ENCODE results near the gene DPP6.

Gene DPP6

DNA sequence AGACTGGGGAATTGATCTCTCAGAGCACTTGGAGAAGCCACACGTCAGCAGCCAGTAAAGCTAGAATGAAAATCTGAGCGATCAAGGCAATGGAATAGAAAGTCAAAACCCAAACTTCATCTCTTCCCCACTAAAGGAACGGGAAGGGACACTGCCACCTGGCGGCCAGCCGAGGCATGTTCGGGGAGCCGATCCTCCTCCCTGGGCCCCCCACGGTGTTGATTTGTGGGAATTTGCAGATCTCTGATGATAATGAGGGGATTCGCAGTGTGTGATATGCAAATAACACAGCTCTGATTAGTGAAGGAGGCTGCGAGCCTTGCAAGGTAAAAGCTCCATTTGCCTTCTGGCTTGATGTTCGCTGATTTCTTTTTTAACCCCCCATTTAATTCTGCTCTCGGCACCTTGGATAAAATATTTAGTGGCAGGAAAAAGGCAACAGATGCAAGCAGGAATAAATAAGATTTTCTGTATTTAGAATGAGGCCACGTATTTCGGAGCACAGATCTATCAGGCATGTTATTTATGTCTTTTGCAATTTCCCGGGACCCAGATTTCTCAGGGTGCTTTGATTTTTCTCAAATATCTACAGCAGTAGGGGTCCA is 692.2 kb downstream of the DPP6 start:
- DNase-seq = no peak

DNA sequence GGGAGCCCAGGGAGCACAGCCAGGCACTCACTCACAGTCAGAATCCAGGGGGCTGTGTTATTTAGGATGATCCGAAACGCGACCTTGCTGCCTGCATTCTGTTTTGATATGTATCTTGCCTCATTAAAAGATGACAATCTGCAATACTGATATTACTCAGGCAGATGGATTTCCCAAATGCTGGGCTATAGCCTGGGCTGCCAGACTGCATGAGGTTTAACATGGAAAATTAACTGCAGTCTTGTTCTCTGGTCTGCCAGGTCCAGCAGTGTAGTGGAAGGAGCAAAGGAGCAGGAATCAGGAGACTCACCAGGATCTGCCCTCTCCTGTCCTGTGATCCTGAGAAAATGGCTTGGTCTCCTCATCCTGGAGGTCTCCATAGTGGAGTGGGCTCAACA is 692.7 kb downstream of the DPP6 start:
- DNase-seq = no peak

DNA sequence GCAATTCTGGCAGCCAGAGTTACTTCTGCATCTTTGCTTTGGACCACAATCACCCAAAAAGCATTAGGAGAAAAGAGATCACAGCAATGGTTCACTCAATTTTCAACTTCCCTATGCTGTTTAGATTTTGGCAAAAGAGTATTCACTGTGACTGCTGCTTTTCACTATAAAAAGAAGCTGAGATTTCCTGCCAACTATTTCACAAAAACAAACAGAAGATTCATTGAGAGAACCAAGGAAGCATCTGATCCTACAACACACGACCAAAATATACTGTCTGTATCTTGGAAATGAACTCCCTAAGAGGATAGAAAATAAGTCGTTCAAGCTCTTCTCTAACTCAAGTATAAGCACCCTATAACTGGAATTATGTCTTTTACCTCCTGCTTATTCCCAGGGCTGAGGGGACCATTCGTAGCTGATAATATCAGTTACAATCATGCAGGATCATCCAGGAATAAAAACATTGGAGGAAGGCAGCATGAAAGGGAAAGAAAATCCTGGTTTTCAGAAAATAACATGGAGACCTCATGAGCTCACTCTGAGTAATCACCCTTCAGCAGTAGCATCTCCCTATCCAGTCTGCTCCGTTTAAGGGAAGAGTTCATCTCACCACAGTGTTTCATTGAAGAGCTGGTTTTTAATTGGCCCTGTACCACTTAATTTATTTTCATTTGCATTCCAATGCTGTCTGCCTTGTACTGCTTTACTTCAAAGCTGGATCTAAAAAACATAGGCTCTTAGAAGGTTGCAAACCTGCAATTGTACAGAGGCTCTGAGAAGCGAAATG is 694.6 kb downstream of the DPP6 start:
- DNase-seq = no peak

DNA sequence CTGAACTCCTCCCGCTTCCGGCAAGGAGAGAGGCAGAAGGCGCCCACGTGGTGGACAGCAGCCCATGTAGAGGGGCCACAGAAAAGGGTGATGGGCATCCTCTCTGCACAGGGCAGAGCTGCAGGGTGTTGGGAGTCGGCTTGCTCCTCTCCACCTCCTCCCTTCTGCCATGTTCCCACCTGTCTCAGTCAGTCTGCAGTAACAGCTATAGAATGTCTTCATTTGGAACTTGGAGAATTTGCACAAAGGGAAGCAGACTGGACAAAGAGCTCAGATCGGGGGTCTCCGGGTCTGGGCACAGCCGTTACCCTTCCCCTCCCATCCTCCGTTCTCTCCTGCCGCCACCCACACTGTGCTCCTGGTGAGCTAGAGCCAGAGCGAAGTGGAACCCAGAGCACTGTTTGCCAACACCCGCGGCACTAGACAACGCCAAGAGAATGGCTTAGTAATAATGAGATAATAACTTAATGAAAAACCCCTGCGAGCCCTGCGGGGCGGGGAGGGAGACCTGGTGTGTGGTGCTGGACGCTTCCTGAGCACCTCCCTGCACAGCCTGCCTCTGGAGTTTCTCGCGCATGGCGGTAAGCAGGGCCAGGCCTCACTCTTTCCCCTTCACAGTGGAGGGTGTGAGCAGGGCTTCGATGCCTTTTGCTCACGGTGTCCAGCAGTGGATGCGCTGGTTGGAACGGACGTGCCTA is 696.0 kb downstream of the DPP6 start:
- no peak for DNase-seq

DNA sequence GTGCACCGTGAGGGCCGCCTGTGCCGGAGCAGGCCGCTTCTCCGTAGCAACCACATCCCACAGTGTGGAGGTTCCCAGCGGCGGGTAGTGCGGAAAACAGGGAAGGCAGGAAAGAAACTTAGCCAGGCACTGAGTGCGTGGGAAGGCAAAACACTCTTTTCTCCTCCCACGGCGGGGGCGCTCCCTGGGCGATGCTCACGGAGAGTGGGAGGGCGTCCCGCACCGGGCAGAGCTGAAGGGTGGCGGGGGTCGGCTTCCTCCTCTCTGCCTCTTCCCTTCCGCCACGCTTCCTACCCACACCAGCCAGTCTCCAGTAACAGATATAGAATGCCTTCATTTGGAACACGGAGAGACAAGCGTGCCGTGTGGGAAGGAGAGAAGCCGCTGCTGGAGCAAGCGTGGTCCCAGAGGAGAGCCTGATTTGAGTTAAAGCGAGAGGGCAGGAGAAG is 698.2 kb downstream of the DPP6 start:
- no peak for DNase-seq

DNA sequence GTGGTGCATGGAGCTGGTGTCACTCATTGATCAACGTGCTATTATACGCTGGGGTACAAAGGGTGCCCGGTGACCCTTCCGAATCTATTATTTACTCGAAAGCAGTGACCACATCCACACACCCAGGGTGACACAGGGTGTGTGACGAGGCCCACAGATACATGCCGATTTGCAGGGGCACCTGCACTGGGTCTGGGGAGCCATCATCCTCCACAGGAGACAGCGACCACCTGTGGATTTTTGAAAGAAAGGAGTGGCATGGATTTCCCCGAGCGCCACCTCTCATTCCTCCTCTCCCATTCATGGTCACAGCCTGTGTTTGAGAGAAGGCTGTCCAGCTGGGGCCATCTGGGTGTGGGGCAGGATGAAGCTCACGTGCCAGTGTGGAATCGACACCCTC is 701.0 kb downstream of the DPP6 start:
- no peak for DNase-seq

DNA sequence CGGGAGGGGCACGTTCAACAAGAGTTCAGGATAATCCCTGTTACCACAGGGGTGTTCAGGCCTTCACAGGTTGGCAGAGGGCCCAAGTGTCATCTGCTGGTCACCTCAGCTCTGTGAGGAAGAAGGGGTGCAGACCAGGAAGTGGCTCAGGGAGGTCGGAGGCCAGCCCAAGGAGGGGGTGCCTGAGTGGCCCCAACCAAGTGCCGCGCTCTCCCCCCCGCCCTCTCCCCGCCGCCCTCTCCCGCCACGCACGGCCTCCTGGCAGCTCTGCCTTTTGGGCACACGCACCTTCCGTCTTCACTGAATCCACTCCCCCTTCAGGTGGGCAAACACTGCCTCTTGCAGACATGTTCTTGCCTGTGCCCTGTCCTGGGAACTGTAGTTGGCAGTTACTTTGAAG is 705.6 kb downstream of the DPP6 start:
- DNase-seq = no peak

DNA sequence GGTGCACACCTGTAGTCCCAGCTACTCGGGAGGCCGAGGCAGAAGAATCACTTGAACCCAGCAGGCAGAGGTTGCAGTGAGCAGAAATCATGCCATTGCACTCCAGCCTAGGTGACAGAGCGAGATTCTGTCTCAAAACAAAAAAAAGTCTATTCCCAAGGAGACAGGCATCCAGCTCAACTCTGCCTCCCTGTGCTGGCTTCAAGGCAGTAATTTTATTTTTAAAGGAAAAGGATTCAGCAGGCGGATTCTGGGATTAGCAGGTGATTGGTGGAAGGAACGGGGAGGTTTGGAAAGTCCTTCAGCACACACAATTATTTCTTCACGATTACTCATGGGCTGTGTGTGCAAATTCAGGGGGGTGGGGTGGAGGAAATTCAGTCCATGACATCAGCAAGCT is 707.8 kb downstream of the DPP6 start:
- no peak for DNase-seq

DNA sequence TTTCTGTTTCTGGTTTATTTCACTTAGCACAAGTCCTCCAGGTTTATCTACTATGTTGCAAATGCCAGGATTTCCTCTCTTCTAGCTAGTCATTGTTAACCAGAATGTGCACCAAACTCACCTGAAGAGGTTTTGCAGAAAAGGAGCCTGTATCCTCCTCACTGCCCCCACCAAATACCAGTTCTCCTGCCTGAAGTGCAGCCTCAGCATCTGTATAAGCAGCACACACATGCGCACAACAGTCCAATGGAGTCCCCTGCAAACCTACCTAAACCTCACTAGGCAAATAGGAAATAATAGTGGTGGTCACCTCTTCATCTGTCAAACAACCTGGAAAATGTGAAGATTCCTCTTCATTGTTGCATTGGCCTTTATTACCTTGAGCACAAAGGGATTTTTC is 712.9 kb downstream of the DPP6 start:
- no peak for DNase-seq

DNA sequence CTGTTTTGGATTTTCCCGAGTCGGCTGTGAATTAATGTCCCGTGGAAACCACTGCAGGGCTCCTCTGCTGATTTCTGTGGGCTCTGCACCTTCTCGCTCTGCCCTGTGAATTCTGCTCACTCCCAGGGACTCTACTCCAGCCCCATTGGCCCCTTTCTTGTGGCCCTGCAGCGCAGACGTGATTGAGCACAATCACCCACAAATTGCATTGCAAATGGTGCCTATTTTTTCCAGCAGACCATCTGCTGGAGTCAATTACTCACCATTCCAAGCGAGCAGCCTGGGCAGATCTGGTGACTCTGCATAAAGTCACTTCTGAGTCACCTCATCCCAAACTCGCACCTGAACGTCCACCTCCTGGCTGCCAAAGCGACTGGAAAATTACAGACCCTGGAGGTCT is 714.9 kb downstream of the DPP6 start:
- DNase-seq = no peak

DNA sequence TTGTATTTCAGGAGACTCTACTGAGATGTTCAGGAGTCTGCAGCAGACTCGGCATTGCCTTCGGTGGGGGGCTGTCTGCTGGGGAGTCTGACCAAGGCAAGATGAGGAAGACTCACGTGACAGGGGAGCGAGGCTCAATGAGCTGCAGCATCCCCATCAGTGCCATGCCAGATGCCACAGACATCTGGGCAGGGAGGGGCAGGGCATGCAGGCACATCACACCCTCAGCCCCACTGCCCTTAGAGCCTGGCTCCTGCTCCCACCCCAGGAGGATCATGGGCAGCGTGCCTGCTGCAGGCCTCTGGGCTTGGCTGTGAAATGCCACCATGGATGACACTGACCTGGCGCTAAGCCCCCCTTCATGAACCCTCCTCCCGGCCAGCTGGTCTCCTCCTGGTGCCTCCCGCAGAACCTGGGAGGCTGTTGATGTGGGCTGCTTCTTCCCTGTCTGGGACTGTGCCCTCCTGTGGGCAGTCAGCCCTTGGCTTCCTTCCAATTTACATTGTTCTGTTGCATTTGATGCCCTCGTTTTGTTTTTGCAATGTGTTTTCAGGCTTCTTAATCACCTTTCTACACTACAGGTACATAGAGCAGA is 715.7 kb downstream of the DPP6 start:
- DNase-seq = no peak

DNA sequence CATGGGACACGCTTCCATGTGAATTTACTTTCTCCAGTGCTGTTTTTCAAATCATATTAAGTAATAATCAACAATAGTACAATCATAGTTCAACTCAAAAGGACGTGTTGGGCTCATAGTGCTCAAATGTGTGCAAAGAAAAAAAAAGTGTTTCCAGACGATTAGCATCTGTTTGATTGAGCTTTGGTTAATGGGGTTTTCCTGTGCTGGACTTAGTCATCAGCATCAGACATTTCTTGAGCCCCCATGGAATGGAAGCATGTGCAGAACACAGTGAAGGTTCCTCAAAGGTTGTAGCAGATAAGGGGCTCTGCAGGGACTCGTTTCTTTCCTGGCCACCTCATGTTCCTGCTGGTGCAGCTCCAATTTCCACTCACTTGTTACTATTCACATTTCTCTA is 716.8 kb downstream of the DPP6 start:
- DNase-seq = no peak

DNA sequence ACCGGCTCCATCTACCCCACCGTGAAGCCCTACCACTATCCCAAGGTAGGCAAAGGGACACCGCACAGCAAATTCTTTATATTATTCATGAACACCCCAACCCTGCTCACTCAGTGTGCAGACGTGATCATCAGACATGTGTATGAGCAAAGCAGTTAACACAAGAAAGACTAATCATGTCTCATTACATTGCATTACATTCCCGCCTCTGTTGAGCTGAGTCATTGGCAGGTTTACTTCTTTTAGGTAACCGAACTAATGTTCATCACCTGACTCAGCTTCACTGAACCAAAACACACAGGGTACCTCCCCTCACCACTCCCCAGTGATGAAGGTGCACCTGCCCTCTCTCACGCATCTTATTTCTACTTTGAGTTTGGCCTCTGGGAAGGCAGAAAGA is 717.3 kb downstream of the DPP6 start:
- no peak for DNase-seq

DNA sequence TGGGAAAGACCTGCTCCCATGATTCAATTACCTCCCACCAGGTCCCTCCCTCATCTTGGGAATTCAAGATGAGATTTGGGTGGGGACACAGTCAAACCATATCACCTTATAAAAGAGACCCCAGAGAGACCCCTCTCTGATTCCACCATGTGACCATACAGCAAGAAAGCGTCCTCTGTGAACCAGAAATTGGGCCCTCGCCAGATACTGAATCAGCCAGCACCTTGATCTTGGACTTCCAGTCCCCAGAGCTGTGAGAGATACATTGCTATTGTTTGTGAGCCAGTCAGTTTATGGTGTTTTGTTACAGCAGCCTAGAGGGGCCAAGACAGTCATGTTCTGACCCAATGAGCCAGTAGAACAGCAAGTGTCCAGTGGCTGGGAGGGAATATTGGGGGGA is 718.2 kb downstream of the DPP6 start:
- DNase-seq = no peak

DNA sequence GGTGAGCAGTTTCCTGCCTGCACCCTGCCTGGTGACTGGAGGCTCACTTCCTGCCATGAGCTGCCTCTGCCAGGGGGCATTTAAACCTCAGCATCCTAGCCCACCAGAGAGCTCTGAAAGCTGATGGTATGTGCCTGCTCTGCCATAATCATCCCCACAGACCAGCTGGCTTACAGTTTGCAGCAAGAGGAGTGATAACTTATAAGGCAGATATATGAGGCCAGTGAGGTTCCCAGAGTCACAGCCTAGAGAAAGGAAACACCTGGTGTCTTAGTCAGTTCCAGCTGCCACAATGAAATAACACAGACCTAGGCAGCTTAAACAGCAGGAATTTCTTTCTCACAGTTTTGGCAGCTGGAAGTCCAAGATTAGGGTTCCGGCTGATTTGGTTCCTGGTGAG is 718.8 kb downstream of the DPP6 start:
- no peak for DNase-seq

DNA sequence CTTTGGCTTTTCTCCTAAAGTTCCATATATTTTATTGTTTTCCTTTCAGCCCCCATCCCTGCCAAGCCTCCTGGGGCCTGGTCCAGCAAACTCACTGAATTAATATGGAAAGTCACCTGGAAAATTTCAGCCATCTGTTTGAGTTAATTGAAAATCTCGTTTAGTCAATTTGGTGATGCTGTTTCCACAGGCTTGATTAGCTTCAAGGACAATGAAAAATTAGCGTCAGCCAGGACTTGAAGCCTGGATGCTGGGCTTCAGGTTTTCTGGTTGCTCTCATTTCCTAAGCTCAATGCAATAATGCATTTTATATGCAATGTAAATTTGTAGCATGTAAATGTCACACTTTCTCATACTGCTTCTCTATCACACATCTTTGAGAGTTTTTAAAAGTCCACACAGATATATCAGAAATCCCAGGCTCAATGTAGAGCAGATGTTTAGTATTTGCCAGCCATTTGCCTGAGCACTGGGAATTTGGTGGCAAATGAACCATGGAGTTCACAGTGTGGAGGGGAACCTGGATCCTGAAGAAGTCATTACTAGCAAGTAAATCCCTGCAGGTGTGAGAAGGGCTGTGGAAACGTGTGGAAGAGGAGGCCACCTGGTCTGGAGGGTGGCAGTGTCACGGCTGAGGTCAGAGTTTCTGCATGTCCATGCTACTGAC is 722.2 kb downstream of the DPP6 start:
- DNase-seq = no peak

DNA sequence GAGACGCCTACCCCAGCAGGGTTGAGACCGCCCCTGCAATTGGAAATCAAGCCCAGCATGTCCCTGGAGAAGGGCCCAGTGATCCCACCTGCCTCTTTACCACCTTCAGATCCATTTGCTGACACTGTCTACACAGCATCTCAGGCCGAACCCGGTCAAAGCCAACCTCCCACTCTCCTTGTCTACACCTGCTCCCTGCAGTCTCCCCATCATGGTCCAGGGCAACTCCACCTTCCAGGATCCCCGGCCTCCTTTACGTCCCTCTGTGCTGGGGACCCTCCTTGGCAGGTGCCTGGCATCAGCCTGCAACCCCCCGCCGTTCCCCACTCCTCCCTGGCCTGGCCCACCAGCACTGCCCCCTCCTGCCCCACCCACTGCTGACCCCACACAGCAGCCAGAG is 723.5 kb downstream of the DPP6 start:
- DNase-seq = no peak

DNA sequence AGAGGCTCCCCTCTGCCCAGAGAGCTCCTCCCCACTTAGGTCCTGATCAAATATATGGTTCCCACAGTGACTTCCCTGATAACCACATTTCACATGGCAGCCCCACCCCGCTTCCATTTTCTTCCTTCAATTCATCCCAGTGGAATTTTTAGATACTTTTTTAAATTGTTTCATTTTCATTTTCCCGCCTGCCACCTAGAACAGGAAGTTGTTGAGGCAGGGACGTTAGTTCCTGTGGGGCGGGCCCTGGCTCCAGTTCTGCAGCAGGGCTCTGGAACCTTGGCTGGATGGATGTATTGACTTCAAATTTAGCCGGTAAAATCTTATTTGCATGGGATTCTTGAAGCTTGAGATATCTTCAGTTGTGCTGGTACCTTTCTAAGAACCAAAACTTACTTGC is 724.2 kb downstream of the DPP6 start:
- no peak for DNase-seq

DNA sequence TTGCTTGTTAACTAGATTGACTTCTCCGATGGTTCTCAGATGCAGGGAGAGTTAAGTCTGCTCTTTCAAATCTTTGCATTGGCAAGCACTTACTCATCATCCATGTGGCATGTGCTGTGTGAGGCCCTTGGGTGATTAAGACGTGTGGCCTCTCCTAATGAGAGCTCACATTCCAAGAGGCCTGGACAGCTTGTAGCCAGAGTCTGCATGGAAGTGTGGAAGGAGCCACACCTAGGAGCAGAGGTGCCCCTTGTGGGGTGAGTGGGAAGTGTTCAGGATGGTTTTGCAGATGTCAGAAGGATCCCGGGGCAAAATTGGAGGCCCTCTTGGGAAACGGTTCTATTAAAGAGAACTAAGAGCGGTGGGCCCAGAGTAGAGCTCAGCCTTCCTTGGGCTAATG is 724.8 kb downstream of the DPP6 start:
- DNase-seq = no peak

DNA sequence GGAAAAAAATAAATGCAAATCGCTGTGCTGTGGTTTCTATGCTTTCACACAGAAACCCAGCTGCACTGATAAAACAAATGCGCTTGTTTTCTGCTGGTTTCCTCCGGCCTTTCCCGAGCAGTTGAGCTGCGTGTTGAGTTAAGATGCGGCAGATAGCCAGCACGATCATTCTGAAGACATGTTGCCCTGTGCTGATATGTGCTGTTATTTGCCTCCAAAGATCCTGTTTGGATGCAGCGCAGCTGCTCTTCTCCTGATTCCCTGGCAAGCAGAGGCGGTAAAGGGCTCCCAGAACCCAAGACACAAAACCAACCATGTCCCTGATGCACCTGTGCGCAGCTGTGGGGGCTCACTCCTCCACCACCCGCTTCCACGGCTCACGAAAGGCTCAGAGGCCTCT is 725.3 kb downstream of the DPP6 start:
- no peak for DNase-seq

DNA sequence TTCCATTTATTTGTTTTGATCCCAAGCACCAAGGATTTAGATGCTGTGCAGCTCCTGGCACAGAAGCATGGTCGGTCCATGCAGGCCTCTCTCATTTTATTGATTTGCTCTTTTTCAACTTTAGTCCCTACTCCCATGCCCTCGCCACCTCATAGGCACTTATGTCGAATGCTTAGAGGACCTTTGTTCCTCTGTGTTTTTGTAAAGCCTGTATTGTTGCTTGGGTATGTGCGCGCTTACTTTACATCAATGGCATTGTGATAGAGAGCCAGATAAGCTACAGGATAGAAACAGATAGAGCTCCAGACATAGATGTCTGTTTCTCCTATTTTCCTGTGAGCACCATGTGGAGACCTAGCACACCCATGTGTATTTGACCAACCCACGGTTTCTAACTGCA is 725.7 kb downstream of the DPP6 start:
- no peak for DNase-seq

DNA sequence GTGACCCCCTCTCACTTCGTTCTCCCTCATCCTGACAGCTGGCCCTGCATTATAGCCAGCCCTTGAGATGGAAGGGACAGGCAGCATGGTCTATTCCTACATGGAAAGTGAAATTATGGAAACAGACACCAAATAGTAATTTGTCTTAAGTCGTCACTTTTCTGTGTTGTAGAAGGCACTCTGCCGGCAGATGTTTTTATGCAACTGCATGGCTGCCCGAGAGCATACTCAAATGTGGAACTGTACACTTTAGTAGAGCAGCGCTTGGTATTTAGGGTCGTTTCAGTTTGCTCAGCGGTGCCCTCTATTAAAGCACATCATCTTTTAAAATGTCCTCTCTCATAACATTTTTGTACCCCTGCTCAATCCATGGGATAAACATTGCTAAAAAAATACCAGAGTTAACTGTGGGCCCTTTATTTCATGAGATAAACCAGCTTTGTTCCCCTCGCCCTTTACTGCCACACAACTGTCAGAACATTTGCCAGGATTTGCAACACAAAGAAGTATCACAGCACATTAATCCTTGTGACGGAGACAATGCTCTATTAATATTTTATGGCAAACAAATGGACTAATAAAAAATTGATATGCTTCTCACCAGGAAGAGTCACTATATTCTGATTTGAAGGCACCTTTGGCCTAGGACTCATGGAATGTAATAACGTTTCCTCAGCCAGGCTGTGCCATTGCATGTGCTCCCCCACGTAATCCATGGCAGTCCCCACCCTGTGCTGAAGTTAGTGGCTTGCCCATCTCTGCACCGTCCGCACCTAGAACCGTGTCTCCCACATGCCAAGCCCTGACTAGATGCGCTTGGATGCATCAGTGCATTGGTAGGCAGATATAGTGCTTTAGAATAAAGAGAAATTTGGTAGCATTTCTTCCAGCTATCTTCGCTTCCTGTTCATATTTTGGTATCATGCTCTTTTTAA is 729.4 kb downstream of the DPP6 start:
- DNase-seq = no peak
